Heart left ventricle (tissue), 16 donors: Measurements from ENCODE around the gene PDCD4. TPM values are rescaled to one million over a fixed set of nuclear protein-coding genes. Genes with fewer than 3 reads are reported as not detected.

Source experiments
- ATAC-seq, 4 donors: fragments of 200-7000 bp; cut with Tn5 transposase; one replicate each; pipeline ENCODE4 v1.9.1; 2020 to 2022; ENCODE audit warnings: moderate library complexity in 4 of 4, mild to moderate bottlenecking in 3 of 4, moderate number of reproducible peaks in 1 of 4
- DNase-seq, 5 donors: peaks; one replicate each; pipeline ENCODE4 v3.0.0-alpha.2; 2020
- H3K27ac ChIP-seq, 12 donors: fragments of 200-600 bp; sonication (generic) in 4 of 12; one replicate each; pipeline versions ENCODE4 v1.5.0 to v1.8.0; 2016 to 2022; ENCODE audit warnings: mild to moderate bottlenecking in 2 of 12
- H3K27me3 ChIP-seq, 9 donors: fragments of 200-600 bp; sonication (generic) in 2 of 9; one replicate each; pipeline versions ENCODE4 v1.5.1 to v1.8.0; 2016 to 2022; ENCODE audit warnings: mild to moderate bottlenecking in 3 of 9
- H3K36me3 ChIP-seq, 9 donors: fragments of 200-600 bp; sonication (generic) in 2 of 9; one replicate each; pipeline versions ENCODE4 v1.5.0 to v1.8.0; 2018 to 2022; ENCODE audit warnings: mild to moderate bottlenecking in 2 of 9
- H3K4me1 ChIP-seq, 12 donors: fragments of 200-600 bp; sonication (generic) in 4 of 12; one replicate each; pipeline versions ENCODE4 v1.5.0 to v1.8.0; 2016 to 2022; ENCODE audit warnings: mild to moderate bottlenecking in 3 of 12
- H3K4me3 ChIP-seq, 12 donors: fragments of 200-600 bp; sonication (generic) in 4 of 12; one replicate each; pipeline versions ENCODE4 v1.5.0 to v1.8.0; 2017 to 2022; ENCODE audit warnings: mild to moderate bottlenecking in 9 of 12, moderate library complexity in 4 of 12
- H3K9me3 ChIP-seq, 12 donors: fragments of 200-600 bp; sonication (generic) in 4 of 12; one replicate each; pipeline versions ENCODE4 v1.5.0 to v1.8.0; 2016 to 2022; ENCODE audit warnings: mild to moderate bottlenecking in 1 of 12
- CTCF ChIP-seq, 12 donors: fragments of 200-600 bp; sonication (generic) in 4 of 12; IDR thresholded peaks; one replicate each; pipeline versions ENCODE4 v1.5.0 to v1.8.0; 2018 to 2022; ENCODE audit warnings: antibody characterized with exemption in 12 of 12, mild to moderate bottlenecking in 5 of 12
- POLR2A ChIP-seq, 2 donors: fragments of 450-650 bp; IDR thresholded peaks; one replicate each; pipeline ENCODE4 v1.6.1; 2017; ENCODE audit warnings: antibody characterized with exemption in 2 of 2, mild to moderate bottlenecking in 2 of 2, moderate library complexity in 2 of 2
- WGBS, 4 donors: extraction: QIAGEN DNeasy Blood & Tissue Kit in 2 of 4; methylation state at CpG; one replicate each; pipeline versions ENCODE4 v1.1.5 to v1.1.7; 2013 to 2018; 5-methylcytosine and 5-hydroxymethylcytosine counted together
- intact Hi-C, 10 donors: fragments of 100-400 bp; cut with DNase I; formaldehyde crosslinking; loops; one replicate each; pipeline versions ENCODE4 v1.11.1 to v1.14.2; 2022
- polyA plus RNA-seq, 2 donors: library from polyadenylated mRNA; stranded (reverse); fragments of 200-250 nt; gene quantifications; one replicate each; pipeline ENCODE4 v1.2.3, GENCODE V29; 2013
- total RNA-seq, 9 donors: library from RNA; depleted of rRNA in 2 of 9; stranded (reverse); fragments of >200 nt in 2 of 9; fragmentation: NEBNext Ultra II Directional in 3 of 9; extraction: Animal tissue kit (Norgen Biotek cat#: 25700) in 3 of 9; gene quantifications; one replicate each; pipeline versions ENCODE4 v1.1.0 to v1.2.4, GENCODE V29; 2016 to 2023
- donor health status: ischemic (EF 13 %, LVEDD 7.1; RV severe dilation, severe dysfunction).
- donor health status: healthy with polysubstance abuse.
- donor health status: DM: no; HTN: yes; CAD: no.
- donor health status: DM: no; HTN: no; CAD: no.
- donor health status: ischemic (EF 25% LVEDD 6.9; RV normal size, moderate dysfunction).
- donor health status: ischemic (EF 25% LVEDD 5.7; RV mildly dilated, moderate dysfunction).
- donor health status: healthy.
- donor health status: DM: yes; HTN: yes; CAD: no.
- donor health status: ischemic (EF 35%, LVEDD 5.7; RV mildly dilated, moderate dysfunction).
- donor health status: nonischemic (EF 11% LVEDD 7.7; RV severe dilation, severe dysfunction).
- donor health status: DM: yes; HTN: yes; CAD: no.
- donor health status: PGD.
- donor health status: ischemic (EF 29% LVEDD 5.4; RV normal size, mild dysfunction).
- donor health status: nonischemic (EF 23%, LVEDD 6.1; RV moderate dilation, normal function).

Gene PDCD4
- total and polyA plus RNA-seq, 11 donors: 18.2 to 73.2 (median 42.6) TPM

DNA sequence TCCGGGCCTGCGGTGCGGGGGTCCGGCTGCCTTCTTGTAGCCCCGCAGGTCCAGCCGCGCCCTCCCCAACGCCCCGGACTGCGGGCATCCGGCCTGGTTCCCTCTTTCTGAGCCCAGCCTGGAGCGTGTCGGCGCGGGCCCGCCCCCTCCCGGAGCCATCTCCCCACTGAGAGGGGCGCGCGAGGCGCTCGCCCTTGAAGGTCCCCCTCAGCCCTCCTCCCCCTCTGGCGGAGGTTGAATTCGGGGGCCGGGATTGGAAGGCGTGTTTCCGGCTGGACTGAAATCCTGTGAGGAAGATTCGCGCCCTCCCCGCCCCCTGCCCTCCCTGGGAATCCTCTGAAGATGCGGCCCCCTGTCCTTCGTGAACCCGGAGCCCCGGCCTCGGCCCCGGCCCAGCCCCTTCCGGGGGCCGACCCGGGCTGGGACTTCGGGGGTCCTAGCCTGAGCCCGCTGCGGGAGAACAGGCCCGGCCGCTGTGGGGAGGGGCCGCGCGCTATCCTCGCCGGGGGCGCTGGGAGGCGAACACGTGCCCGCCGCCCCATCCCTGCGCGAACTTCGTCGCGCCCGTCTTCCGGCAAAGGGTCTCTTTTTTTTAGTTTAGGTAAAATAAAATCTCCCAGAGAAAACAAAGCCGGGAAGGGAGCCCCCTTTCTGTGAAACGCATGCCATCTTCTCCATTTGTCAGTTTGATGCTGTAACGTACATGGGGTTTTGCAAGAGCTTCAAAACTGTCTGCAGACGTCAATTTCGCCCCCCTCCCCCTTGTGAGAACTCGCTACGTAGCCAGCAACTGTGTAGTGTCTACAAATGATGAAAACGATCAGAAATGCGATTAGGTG is 636 bp downstream of the PDCD4 start:
- TF ChIP-seq POLR2A (IDR thresholded peaks at IDR 0.05): no peak
- TF ChIP-seq CTCF (IDR thresholded peaks at IDR 0.05): peak in 6 of 12 donors; percentile 9 to 47 (median 19)
- peak; percentile 67 to 88 (median 76) for DNase-seq
- Histone ChIP-seq H3K9me3 (no peaks in the 10 kb centered on the region), H3K4me1 (peaks cover 0 to 77% (median 21%) of the 10 kb centered on the region in 12 donors), H3K27me3 (no peaks in the 10 kb centered on the region), H3K27ac (peak overlapping the region; percentile 93 to 99 (median 96)), H3K36me3 (peaks cover 0 to 17% (median 7%) of the 10 kb centered on the region in 9 donors), H3K4me3 (peak overlapping the region; percentile 68 to 100 (median 93))
- intact Hi-C loops: loop anchor here in 8 of 10 donors (2.0 to 10.0 kb wide), 10 partner anchors 35 to 368 kb away; partner anchors contain the start of genes BBIP1 (in 1 of the 8) and SHOC2 (in 1 of the 8)
- ATAC-seq: peak in 3 of 4 donors; percentile 53 to 79 (median 76)
- whole genome bisulfite sequencing, 4 donors: 0 to 1% (median 0%) methylated on average over 41 to 70 of the region's 70 CpGs

- Histone ChIP-seq H3K27ac (peak overlapping the region in 11 of 12 donors; percentile 93 to 99 (median 95)), H3K36me3 (peaks cover 0 to 26% (median 16%) of the 10 kb centered on the region in 9 donors), H3K9me3 (no peaks in the 10 kb centered on the region), H3K27me3 (no peaks in the 10 kb centered on the region), H3K4me3 (peak overlapping the region; percentile 68 to 100 (median 93)), H3K4me1 (peaks cover 0 to 68% (median 21%) of the 10 kb centered on the region in 12 donors)
- no peak for DNase-seq
- TF ChIP-seq CTCF (IDR thresholded peaks at IDR 0.05) (no peak), POLR2A (IDR thresholded peaks at IDR 0.05) (no peak)
- no peak for ATAC-seq
- intact Hi-C loops: loop anchor here in 8 of 10 donors (2.0 to 10.0 kb wide), 10 partner anchors 36 to 368 kb away; partner anchors contain the start of genes BBIP1 (in 1 of the 8) and SHOC2 (in 1 of the 8)
- 1 to 3% (median 2%) methylated on average over 16 of the region's 16 CpGs for whole genome bisulfite sequencing, 4 donors
These were observed 1.5 kb downstream of the PDCD4 start for GRCh38 chr10:110872984-110873923.

- H3K36me3 ChIP-seq: peaks cover 0 to 33% (median 23%) of the 10 kb centered on the region in 9 donors
- TF ChIP-seq CTCF (IDR thresholded peaks at IDR 0.05) (no peak), POLR2A (IDR thresholded peaks at IDR 0.05) (no peak)
- intact Hi-C loops: loop anchor here in 8 of 10 donors (2.0 to 10.0 kb wide), 10 partner anchors 37 to 369 kb away; partner anchors contain the start of genes BBIP1 (in 1 of the 8) and SHOC2 (in 1 of the 8)
- H3K27ac ChIP-seq: peak overlapping the region in 5 of 12 donors; percentile 94 to 99 (median 98)
- peak overlapping the region in 11 of 12 donors; percentile 3 to 100 (median 93) for H3K4me3 ChIP-seq
- H3K9me3 ChIP-seq: no peaks in the 10 kb centered on the region
- H3K4me1 ChIP-seq: peaks cover 0 to 61% (median 21%) of the 10 kb centered on the region in 12 donors
- DNase-seq (no peak), ATAC-seq (no peak)
- H3K27me3 ChIP-seq: no peaks in the 10 kb centered on the region
- WGBS, 4 donors: 37 to 74% (median 68%) methylated on average over 2 of the region's 2 CpGs
These were observed 2.2 kb downstream of the PDCD4 start for GRCh38 chr10:110873951-110874350.
